IPS DF 6.9 (cell line): ENCODE results near the gene NUFIP1.
"Not testable (repeated sequence)": the region's sequence is repeated elsewhere in the genome, so short reads cannot be mapped to it uniquely, and the experiment has no call there.

Experiments
- DNase-seq: peaks from one replicate; pipeline ENCODE4 v3.0.0-alpha.2; 2013; ENCODE audit warnings: low read depth, low spot score
- H3K27ac ChIP-seq: one replicate; pipeline ENCODE4 v1.5.1; 2013; ENCODE audit warnings: low read length, control low read depth
- H3K27me3 ChIP-seq: 2 replicates; pipeline ENCODE4 v1.6.1; 2013; ENCODE audit warnings: mild to moderate bottlenecking, low read length; ENCODE audit not compliant: control insufficient read depth, insufficient read depth
- H3K36me3 ChIP-seq: 2 replicates; pipeline ENCODE4 v1.6.1; 2013; ENCODE audit warnings: low read length; ENCODE audit not compliant: control insufficient read depth, insufficient read depth
- H3K4me1 ChIP-seq: 2 replicates; pipeline ENCODE4 v1.6.1; 2013; ENCODE audit warnings: low read length; ENCODE audit not compliant: control insufficient read depth, insufficient read depth
- H3K4me3 ChIP-seq: 2 replicates; pipeline ENCODE4 v1.5.1; 2013; ENCODE audit warnings: mild to moderate bottlenecking, low read length
- H3K9me3 ChIP-seq: 2 replicates; pipeline ENCODE4 v1.6.1; 2013; ENCODE audit warnings: low read length, inconsistent platforms; ENCODE audit not compliant: control insufficient read depth, insufficient read depth
- WGBS: extraction: QIAGEN DNeasy Blood & Tissue Kit; methylation state at CpG from one replicate; pipeline ENCODE4 v1.1.7; 2013; ENCODE audit warnings: mixed read lengths, missing lambda C conversion rate; ENCODE audit not compliant: insufficient read length, insufficient coverage; 5-methylcytosine and 5-hydroxymethylcytosine counted together

NUFIP1 gene

GRCh38 chr13:44904967-44905366, 84.3 kb downstream of the NUFIP1 start:
- H3K4me1 ChIP-seq, result peaks cover 3% of the 10 kb centered on the region
- no CpG with 5 or more reads among the region's 5 CpGs for WGBS
- H3K4me3 ChIP-seq, result no peak overlapping the region
- DNase-seq, result no peak
- no peaks in the 10 kb centered on the region for H3K9me3 ChIP-seq
- no peak overlapping the region for H3K27ac ChIP-seq
- H3K27me3 ChIP-seq, result no peaks in the 10 kb centered on the region
- no peaks in the 10 kb centered on the region for H3K36me3 ChIP-seq

- H3K27ac ChIP-seq, result no peak overlapping the region
- no peaks in the 10 kb centered on the region for H3K9me3 ChIP-seq
- H3K4me1 ChIP-seq, result peaks cover 3% of the 10 kb centered on the region
- H3K27me3 ChIP-seq, result no peaks in the 10 kb centered on the region
- WGBS, result no CpG with 5 or more reads among the region's 4 CpGs
- no peak for DNase-seq
- no peaks in the 10 kb centered on the region for H3K36me3 ChIP-seq
- H3K4me3 ChIP-seq, result no peak overlapping the region
These were observed 85.7 kb downstream of the NUFIP1 start for GRCh38 chr13:44903574-44903985.

- Histone ChIP-seq H3K4me1 (peaks cover 3% of the 10 kb centered on the region), H3K9me3 (no peaks in the 10 kb centered on the region), H3K27ac (no peak overlapping the region), H3K4me3 (no peak overlapping the region), H3K36me3 (no peaks in the 10 kb centered on the region), H3K27me3 (no peaks in the 10 kb centered on the region)
- no CpG with 5 or more reads among the region's 6 CpGs for WGBS
- no peak for DNase-seq
These were observed 86.5 kb downstream of the NUFIP1 start for GRCh38 chr13:44902738-44903137.

GRCh38 chr13:44899967-44900366, 89.3 kb downstream of the NUFIP1 start:
- Histone ChIP-seq H3K27ac (no peak overlapping the region), H3K9me3 (no peaks in the 10 kb centered on the region), H3K27me3 (no peaks in the 10 kb centered on the region), H3K4me3 (no peak overlapping the region), H3K4me1 (no peaks in the 10 kb centered on the region), H3K36me3 (no peaks in the 10 kb centered on the region)
- no peak for DNase-seq
- no CpG with 5 or more reads among the region's 2 CpGs for WGBS

GRCh38 chr13:44898308-44898707, 91.0 kb downstream of the NUFIP1 start:
- no CpG with 5 or more reads among the region's 2 CpGs for WGBS

GRCh38 chr13:44895953-44896335, 93.3 kb downstream of the NUFIP1 start:
- Histone ChIP-seq H3K36me3 (no peaks in the 10 kb centered on the region), H3K4me1 (no peaks in the 10 kb centered on the region), H3K4me3 (no peak overlapping the region), H3K27me3 (no peaks in the 10 kb centered on the region), H3K27ac (no peak overlapping the region), H3K9me3 (no peaks in the 10 kb centered on the region)
- no peak for DNase-seq
- 100% methylated on average over 2 of the region's 5 CpGs for WGBS

More at GRCh38 chr13:44898308-44898707, 91.0 kb downstream of the NUFIP1 start:
- H3K9me3 ChIP-seq, H3K27ac ChIP-seq, DNase-seq, H3K4me1 ChIP-seq, H3K36me3 ChIP-seq, H3K27me3 ChIP-seq, H3K4me3 ChIP-seq: not testable (repeated sequence)

- DNase-seq, result no peak
- Histone ChIP-seq H3K36me3 (no peaks in the 10 kb centered on the region), H3K4me3 (no peak overlapping the region), H3K4me1 (no peaks in the 10 kb centered on the region), H3K27me3 (no peaks in the 10 kb centered on the region), H3K9me3 (no peaks in the 10 kb centered on the region), H3K27ac (no peak overlapping the region)
- WGBS, result no CpG with 5 or more reads among the region's 6 CpGs
These were observed 93.9 kb downstream of the NUFIP1 start for GRCh38 chr13:44895264-44895952.

- H3K27ac ChIP-seq, result no peak overlapping the region
- no peaks in the 10 kb centered on the region for H3K9me3 ChIP-seq
- WGBS, result no CpG with 5 or more reads among the region's 13 CpGs
- no peaks in the 10 kb centered on the region for H3K27me3 ChIP-seq
- no peaks in the 10 kb centered on the region for H3K36me3 ChIP-seq
- no peak overlapping the region for H3K4me3 ChIP-seq
- H3K4me1 ChIP-seq, result no peaks in the 10 kb centered on the region
- DNase-seq, result no peak
These were observed 95.1 kb downstream of the NUFIP1 start for GRCh38 chr13:44894001-44894770.
